ENCODE data around the gene CYP2J2.

- no peak for TF ChIP-seq ZNF274 (IDR thresholded peaks at IDR 0.05; ENCODE audit: low read depth, low read length)
- no peak for TF ChIP-seq SUZ12 (IDR thresholded peaks at IDR 0.05; ENCODE audit: extremely low read depth, insufficient read depth, insufficient read length)
- TF ChIP-seq YY1 (IDR thresholded peaks at IDR 0.05; ENCODE audit: insufficient read depth, insufficient read length), result no peak
Observed at GRCh38 chr1:59915516-59915915, 11.1 kb downstream of the CYP2J2 start.

Measured in NT2/D1 (cell line).